ENCODE results near the gene MAN1A1. TPM values are rescaled to one million over a fixed set of nuclear protein-coding genes. Genes with fewer than 3 reads are reported as not detected.
A peak's percentile ranks its signal among the peaks of the same experiment; 100 is the strongest.

MAN1A1 gene
- total RNA-seq, 1 experiment from 2014 or later = 15.4 TPM

DNA sequence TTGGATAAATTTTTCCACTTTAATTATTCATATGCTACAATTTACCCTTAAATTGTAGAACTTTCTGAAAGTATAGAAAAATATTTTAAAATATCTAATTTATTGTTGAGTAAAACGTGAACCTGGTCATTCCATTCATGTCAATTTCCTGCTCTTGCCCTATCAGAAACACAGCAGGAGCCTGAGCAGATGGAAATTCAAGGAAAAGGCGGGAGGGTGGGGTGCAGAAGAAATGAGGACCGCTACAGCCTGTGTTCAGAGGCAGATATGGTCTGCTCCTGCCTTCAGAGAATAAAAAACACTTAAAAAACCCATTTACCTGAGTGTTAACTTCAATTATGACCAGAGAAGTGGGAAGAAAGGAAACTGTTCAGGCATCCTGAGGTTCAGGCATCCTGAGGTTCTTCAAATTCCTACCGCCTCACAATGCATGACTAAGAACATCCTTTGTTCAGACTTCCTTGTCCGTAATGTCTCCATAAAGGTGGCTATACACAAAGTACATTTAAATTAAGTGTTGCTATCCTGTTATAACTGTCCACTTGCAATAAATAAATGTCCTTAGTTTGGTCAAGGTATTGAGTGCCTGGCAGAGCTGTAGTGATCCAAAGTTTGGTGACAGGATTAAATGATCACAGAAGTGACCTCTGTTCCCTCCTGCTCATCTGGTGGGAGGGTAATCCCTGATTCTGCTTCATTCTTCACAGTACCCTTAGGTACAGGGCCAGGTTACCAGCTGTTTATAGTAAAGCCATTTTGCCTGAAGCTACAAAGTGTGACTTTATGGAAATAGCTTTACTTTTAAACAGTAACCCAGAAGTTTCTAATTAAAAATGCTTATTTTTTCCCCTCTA, 109.1 kb downstream of the MAN1A1 start:
- no peaks in the 10 kb centered on the region for H3K9me3 ChIP-seq (replicated peaks)
- H3K4me3 ChIP-seq = no peak overlapping the region
- no peaks in the 10 kb centered on the region for H3K27me3 ChIP-seq
- H3K4me1 ChIP-seq = peaks cover 7% of the 10 kb centered on the region
- H3K27ac ChIP-seq = no peak overlapping the region
- DNase-seq = peak; percentile 11 to 48
- H3K36me3 ChIP-seq = no peaks in the 10 kb centered on the region

DNA sequence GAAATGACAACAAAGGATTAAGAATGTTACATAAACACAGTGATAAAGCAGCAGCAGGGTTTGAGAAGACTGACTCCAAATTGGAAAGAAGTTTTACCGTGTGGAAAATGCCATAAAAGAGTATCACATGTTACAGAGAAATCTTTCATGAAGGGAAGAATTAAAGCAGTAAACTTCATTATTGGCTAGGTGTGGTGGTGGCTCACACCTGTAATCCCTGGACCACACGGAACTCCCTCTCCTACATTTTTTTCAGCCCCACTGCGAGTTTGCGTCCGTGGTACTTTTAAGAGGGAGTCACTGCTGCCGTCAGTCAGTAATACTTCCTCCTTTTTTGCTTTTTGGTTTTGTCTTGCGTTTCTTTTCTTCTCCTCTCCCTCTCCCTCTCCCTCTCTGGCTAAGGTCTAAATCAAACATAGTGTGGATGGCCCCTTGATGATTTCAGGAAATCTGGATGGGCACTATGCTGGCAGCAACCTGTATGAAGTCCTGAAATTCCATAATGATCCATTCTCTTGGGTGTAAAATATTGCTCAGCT, 112.3 kb downstream of the MAN1A1 start:
- H3K4me3 ChIP-seq = no peak overlapping the region
- no peak for DNase-seq
- 0 out of 2 replicates have a peak, but pooled peaks cover 2% of the 10 kb centered on the region for H3K9me3 ChIP-seq (replicated peaks)
- H3K27ac ChIP-seq = no peak overlapping the region
- no peaks in the 10 kb centered on the region for H3K36me3 ChIP-seq
- no peaks in the 10 kb centered on the region for H3K27me3 ChIP-seq
- peaks cover 7% of the 10 kb centered on the region for H3K4me1 ChIP-seq

DNA sequence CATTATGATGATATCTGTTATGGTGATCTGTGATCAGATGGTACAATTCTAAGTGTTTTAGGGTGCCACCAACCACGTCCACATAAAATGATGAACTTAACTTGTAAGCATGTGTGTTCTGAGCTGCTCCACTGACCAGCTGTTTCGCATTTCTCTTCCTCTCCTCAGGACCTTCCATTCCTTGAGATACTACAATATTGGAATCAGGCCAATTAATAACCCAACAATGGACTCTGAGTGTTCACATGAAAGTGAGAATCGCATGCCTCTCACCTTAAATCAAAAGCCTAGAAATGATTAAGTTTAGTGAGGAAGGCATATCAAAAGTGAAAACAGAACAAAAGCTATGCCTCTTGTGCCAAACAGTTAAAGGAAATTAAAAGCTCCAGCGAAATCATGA, 114.6 kb downstream of the MAN1A1 start:
- no peak overlapping the region for H3K27ac ChIP-seq
- no peak overlapping the region for H3K4me3 ChIP-seq
- H3K4me1 ChIP-seq = no peaks in the 10 kb centered on the region
- H3K9me3 ChIP-seq (replicated peaks) = 0 out of 2 replicates have a peak, but pooled peaks cover 2% of the 10 kb centered on the region
- DNase-seq = no peak
- H3K27me3 ChIP-seq = no peaks in the 10 kb centered on the region
- H3K36me3 ChIP-seq = no peaks in the 10 kb centered on the region

DNA sequence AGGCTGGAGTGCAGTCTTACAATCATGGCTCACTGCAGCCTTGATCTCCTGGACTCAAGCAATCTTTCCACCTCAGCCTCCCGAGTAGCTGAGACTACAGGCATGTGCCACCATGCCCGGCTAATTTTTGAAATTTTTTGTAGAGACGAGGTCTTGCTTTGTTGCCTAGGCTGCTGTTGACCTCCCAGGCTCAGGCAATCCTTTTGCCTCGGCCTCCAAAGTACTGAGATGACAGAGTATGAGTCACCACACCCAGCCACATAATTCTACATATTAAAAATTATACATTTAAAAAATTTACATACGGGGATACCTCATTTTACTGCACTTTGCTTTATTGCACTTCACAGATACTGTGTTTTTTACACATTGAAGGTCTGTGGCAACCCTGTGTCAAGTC, 115.1 kb downstream of the MAN1A1 start:
- no peak for DNase-seq
- no peak overlapping the region for H3K27ac ChIP-seq
- H3K9me3 ChIP-seq (replicated peaks) = 0 out of 2 replicates have a peak, but pooled peaks cover 2% of the 10 kb centered on the region
- H3K27me3 ChIP-seq = no peaks in the 10 kb centered on the region
- no peaks in the 10 kb centered on the region for H3K36me3 ChIP-seq
- H3K4me3 ChIP-seq = no peak overlapping the region
- no peaks in the 10 kb centered on the region for H3K4me1 ChIP-seq

DNA sequence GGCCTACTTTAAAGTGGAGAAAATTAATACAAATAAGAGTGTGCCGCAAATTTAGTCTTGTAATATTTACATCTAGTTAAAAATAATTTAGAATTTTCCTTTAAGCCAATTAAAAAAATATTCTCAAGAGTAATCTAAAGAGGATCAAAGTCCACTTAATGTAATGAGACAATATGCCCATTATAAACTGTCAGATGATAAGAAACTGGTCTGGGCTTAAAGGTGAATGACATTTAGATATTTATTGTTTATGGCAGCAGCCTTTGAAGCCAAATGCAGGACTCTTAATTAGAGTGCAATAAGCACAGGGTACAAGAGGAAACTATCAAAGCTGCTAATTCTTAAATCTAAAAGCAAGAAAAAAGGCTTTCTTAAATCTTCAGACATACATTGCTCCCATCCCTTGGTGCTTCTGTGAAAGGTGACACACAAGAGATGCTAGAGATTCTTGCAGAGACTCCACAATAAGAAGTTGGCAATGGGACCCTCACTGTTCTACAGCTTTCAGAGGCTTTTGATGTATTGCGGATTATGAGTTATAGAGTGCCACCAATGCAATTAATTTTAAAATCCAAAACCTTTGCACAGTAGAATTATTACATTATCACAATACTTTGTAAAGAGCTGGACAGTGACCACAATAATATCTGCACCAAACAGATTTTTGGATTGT, 116.1 kb downstream of the MAN1A1 start:
- 0 out of 2 replicates have a peak, but pooled peaks cover 2% of the 10 kb centered on the region for H3K9me3 ChIP-seq (replicated peaks)
- no peak overlapping the region for H3K4me3 ChIP-seq
- no peaks in the 10 kb centered on the region for H3K36me3 ChIP-seq
- no peaks in the 10 kb centered on the region for H3K4me1 ChIP-seq
- H3K27ac ChIP-seq = no peak overlapping the region
- no peak for DNase-seq
- no peaks in the 10 kb centered on the region for H3K27me3 ChIP-seq

DNA sequence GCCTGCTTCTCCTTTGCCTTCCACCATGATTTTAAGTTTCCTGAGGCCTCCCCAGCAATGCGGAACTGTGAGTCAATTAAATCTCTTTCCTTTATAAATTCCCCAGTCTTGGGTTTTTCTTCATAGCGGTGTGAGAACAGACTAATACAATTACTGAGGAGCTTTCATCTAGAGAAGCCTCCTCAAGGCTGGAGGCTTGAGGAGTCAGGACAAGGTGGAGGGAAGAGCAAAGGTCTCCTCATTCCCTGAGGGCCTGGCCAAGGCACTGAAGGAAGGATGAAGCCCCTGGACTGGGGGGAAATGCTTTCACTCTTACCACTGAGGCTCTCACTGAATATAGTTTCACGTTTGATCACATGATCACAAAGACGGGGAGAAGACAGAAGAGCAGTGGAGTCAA, 118.2 kb downstream of the MAN1A1 start:
- no peaks in the 10 kb centered on the region for H3K36me3 ChIP-seq
- no peak overlapping the region for H3K4me3 ChIP-seq

DNA sequence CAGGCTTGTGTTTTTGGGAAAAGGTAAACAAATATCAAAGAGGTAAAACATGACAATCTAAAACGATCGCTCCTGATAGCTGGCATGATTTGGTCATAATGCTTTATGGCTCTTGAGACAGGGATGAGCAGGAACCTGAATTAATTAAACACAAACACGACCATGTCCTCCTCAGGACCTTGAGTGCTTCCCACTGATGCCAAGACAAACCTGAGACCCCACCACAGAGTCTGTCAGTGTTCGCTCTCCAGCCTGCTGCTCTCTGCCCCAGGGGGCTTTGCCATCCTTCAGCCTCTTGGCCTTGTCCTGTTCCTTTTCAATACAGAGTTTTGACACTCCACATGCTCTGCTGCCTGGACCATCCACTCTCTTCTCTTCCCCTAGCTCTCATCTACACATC, 119.4 kb downstream of the MAN1A1 start:
- no peaks in the 10 kb centered on the region for H3K36me3 ChIP-seq
- no peak overlapping the region for H3K27ac ChIP-seq
- H3K4me1 ChIP-seq = no peaks in the 10 kb centered on the region
- H3K9me3 ChIP-seq (replicated peaks) = 0 out of 2 replicates have a peak, but pooled peaks cover under 1% of the 10 kb centered on the region
- no peak for DNase-seq
- no peaks in the 10 kb centered on the region for H3K27me3 ChIP-seq
- H3K4me3 ChIP-seq = no peak overlapping the region

More for the DNA sequence above, 118.2 kb downstream of the MAN1A1 start:
- no peaks in the 10 kb centered on the region for H3K27me3 ChIP-seq
- H3K4me1 ChIP-seq = no peaks in the 10 kb centered on the region
- no peak overlapping the region for H3K27ac ChIP-seq
- no peak for DNase-seq
- H3K9me3 ChIP-seq (replicated peaks) = 0 out of 2 replicates have a peak, but pooled peaks cover 2% of the 10 kb centered on the region

DNA sequence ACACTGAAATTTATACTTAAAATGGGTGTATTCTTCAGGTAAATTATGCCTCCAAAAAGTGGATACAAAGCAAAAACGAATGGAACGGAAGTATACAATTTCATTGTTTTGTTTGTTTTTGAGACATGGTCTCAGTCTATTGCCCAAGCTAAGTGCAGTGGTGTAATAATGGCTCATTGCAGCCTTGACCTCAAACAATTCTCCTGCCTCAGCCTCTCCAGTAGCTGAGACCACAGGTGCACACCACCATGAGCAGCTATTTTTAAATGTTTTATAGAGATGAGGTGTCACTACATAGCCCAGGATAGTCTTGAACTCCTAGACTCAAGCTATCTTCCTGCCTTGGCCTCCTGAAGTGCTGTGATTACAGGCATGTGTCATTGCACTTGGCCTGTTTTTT, 122.2 kb downstream of the MAN1A1 start:
- H3K9me3 ChIP-seq (replicated peaks) = no peaks in the 10 kb centered on the region
- H3K4me3 ChIP-seq = no peak overlapping the region

DNA sequence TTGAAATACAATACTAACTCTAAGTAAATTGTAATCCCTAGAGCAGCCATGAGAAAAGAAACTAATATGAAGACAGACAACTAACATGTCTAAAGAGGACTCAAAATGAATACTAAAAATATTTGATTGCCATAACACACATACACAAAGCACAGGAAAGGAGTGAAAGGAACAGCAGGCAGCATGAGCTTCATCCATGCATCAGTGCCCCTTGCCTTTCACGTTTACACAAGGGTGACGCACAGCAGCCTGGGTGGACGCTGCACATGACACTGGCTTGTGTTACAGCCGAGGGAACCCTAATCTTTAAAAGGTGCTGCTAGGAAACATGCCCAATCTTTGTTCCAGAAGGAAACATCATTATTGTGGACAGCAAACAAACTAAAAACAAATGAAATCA, 123.5 kb downstream of the MAN1A1 start:
- no peaks in the 10 kb centered on the region for H3K27me3 ChIP-seq
- H3K9me3 ChIP-seq (replicated peaks) = no peaks in the 10 kb centered on the region
- no peak overlapping the region for H3K4me3 ChIP-seq
- H3K36me3 ChIP-seq = no peaks in the 10 kb centered on the region
- H3K4me1 ChIP-seq = 0 out of 2 replicates have a peak, but pooled peaks cover 2% of the 10 kb centered on the region
- H3K27ac ChIP-seq = no peak overlapping the region
- DNase-seq = no peak

More for the DNA sequence above, 122.2 kb downstream of the MAN1A1 start:
- Histone ChIP-seq H3K4me1 (0 out of 2 replicates have a peak, but pooled peaks cover 2% of the 10 kb centered on the region), H3K36me3 (no peaks in the 10 kb centered on the region), H3K27me3 (no peaks in the 10 kb centered on the region), H3K27ac (no peak overlapping the region)
- no peak for DNase-seq

DNA sequence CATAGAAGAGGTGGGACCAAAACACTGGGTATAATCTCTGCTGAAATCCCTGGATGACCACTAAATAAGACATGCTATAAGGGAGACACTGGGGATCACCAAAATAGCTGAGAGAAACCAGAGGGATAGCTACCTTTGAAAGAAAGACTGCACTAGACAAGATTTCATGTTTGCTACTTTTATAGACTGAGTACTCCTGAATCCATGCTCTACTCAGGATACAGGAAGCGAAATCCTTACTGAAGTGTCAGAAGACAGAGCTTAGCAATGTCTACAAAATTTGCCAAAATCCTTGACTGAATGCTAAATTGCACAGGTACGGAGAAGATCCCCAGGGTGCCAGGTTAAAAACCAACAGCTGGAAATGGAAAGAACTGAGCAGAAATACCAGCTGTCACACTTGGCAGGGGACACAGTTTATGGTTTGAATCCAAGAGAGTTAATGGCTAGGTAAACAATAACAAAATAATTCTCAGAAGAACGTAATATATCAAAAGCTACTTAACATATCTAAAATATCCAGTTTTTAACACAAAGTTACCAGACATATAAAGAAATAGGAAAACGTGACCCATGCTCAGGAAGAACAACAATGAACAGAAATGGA, 125.4 kb downstream of the MAN1A1 start:
- Histone ChIP-seq H3K9me3 (replicated peaks) (no peaks in the 10 kb centered on the region), H3K4me3 (no peak overlapping the region), H3K4me1 (0 out of 2 replicates have a peak, but pooled peaks cover 2% of the 10 kb centered on the region), H3K27me3 (no peaks in the 10 kb centered on the region), H3K27ac (no peak overlapping the region), H3K36me3 (no peaks in the 10 kb centered on the region)
- DNase-seq = no peak

DNA sequence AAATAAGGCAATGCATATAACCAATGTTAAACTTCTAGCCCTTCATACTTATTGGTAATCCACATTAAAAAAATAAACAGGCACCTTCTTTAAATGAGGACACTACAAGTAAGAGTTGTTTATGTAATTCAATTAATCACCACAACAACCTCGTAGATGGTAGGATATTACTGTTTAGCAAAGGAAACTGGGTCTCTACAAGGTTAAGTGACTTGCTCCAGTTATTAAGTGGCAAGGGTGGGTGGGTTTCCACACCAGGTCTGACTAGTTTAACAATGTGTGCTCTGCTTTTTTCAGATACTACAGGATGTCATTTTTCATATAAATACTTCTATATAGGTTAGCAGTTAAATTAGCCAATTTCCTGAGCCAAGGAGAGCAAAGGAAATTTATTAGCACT, 129.1 kb downstream of the MAN1A1 start:
- DNase-seq = no peak
- H3K27me3 ChIP-seq = no peaks in the 10 kb centered on the region
- no peak overlapping the region for H3K4me3 ChIP-seq
- H3K27ac ChIP-seq = no peak overlapping the region
- H3K36me3 ChIP-seq = no peaks in the 10 kb centered on the region
- H3K9me3 ChIP-seq (replicated peaks) = no peaks in the 10 kb centered on the region
- H3K4me1 ChIP-seq = 0 out of 2 replicates have a peak, but pooled peaks cover 2% of the 10 kb centered on the region

DNA sequence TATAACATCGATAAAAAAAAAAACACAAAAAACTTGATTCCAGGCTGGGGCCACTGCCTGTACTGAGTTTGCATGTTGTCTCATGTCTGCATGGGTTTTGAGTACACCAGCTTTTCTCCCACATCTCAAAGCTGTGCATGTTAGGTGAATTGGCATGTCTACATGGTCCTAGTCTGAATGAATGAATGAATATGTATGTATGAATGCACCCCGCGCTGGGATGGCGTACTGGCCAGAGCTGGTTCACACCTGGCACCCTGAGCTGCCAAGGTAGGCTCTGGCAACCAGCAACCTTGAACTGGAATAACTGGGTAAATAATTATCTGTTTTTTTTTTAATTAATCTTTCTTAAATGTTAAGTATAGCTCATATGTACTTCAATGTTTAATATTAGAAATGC, 131.0 kb downstream of the MAN1A1 start:
- H3K4me1 ChIP-seq = no peaks in the 10 kb centered on the region
- no peaks in the 10 kb centered on the region for H3K9me3 ChIP-seq (replicated peaks)
- no peaks in the 10 kb centered on the region for H3K36me3 ChIP-seq
- no peaks in the 10 kb centered on the region for H3K27me3 ChIP-seq
- no peak for DNase-seq
- H3K4me3 ChIP-seq = no peak overlapping the region
- no peak overlapping the region for H3K27ac ChIP-seq

DNA sequence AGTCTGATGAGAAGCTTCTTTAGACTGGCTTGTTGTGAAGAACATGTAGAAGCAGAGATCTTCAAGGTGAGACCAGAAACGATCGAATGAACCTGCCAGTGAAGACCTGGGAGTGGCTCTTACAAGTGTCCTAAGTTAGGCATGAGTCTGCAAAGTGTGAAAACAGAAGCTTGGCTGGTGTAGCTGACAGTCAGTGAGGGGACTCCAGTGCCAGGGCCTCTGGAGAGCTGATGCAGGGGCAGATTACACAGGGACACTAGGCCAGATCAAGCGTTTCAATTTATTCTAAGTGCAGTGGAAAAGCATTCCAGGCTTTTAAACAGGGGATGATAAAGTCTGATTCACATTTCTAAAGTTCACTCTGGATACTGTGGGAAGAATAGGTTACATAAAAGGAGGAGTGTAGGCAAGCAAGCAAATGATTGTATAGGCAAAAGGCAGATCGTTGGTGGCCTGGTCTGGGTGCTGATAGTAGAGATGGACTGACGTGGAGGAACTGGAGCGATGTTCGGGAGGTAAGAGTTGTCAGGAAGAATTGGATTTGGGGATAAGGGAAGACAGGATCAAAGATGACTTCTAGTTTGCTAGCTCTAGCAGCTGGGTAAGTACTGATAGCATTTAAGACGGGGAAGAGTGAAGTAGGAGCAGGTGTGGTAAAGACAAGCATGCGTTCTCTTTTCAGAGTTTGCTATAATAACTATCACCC, 133.5 kb downstream of the MAN1A1 start:
- Histone ChIP-seq H3K36me3 (no peaks in the 10 kb centered on the region), H3K4me3 (no peak overlapping the region), H3K27me3 (no peaks in the 10 kb centered on the region), H3K4me1 (no peaks in the 10 kb centered on the region), H3K27ac (no peak overlapping the region), H3K9me3 (replicated peaks) (no peaks in the 10 kb centered on the region)
- DNase-seq = no peak

DNA sequence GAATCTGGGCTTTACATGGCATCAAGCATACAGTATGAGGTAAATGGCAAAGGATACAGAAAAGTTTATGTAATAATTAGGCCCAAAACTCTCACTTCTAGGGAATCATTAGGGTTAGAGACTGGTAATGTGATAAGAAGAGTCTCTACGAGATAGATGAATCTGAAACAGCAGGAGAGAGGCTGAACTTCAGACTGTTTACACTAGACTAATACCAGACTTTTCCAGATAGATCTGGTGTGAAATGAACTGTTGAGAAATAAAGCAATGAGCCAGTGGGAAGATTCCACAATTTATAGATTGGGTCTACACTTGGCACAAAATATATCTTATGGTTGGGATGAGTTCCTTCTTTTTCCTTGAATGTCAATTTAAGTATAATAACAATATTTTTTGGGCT, 134.3 kb downstream of the MAN1A1 start:
- Histone ChIP-seq H3K27ac (no peak overlapping the region), H3K4me3 (no peak overlapping the region), H3K36me3 (no peaks in the 10 kb centered on the region), H3K9me3 (replicated peaks) (no peaks in the 10 kb centered on the region), H3K27me3 (no peaks in the 10 kb centered on the region), H3K4me1 (no peaks in the 10 kb centered on the region)
- no peak for DNase-seq

All from SJCRH30 (cell line).